HG03558 (cell line): ENCODE results near the gene RUNX3.

Experiments
- ATAC-seq: cut with Tn5 transposase; IDR thresholded peaks from one replicate; pipeline ENCODE4 v1.9.1; 2021; ENCODE audit warnings: moderate number of reproducible peaks; ENCODE audit not compliant: unreplicated experiment; ENCODE audit errors: extremely low read depth

Gene RUNX3

GRCh38 chr1:24870551-24871195 is 59.4 kb downstream of the RUNX3 start:
- ATAC-seq, result no peak

GRCh38 chr1:24868016-24868875 is 61.8 kb downstream of the RUNX3 start:
- no peak for ATAC-seq

DNA sequence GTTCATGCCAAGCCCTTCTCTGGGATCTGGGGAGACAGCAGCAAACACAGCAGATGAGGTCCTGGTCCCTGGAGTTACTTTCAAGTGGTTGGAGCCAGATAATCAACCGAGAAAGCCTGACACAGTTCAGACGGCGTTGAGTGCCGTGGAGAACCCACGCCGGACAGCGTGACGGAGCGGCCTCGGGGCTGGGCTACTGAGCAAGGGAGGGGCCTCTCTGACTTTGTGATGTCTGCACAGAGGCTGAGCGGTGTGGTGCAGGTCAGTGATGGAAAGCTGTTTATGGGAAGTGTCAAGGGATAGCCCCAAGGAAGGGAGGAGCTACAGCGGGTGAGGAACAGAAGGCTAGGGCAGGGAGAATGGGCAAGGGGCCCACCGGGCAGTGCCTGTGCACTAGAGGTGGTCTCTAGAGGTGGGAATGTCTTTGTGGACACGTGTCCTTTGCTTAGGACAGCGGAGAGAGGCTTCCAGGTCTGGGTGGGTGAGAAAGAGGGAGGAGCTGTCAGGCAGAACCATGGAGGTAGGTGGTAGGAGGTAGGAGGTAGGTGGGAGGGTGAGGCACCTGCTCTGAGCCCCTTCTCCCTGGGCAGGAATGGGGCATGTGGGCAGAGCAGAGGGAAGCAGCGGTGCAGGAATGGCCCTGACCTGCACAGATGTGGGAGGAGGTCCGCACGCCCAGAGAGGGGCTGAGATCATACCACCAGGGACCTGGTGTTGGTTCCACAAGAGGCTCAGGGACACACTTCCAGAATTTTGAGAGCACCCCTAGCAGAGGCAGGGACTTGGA is 62.8 kb downstream of the RUNX3 start:
- ATAC-seq, result no peak

GRCh38 chr1:24866211-24867083 is 63.6 kb downstream of the RUNX3 start:
- ATAC-seq, result no peak

GRCh38 chr1:24865587-24865986 is 64.5 kb downstream of the RUNX3 start:
- ATAC-seq, result no peak

GRCh38 chr1:24865168-24865567 is 64.9 kb downstream of the RUNX3 start:
- ATAC-seq, result no peak

GRCh38 chr1:24864370-24864777 is 65.7 kb downstream of the RUNX3 start:
- no peak for ATAC-seq

- no peak for ATAC-seq
Measured at GRCh38 chr1:24862775-24863483, 67.1 kb downstream of the RUNX3 start.

DNA sequence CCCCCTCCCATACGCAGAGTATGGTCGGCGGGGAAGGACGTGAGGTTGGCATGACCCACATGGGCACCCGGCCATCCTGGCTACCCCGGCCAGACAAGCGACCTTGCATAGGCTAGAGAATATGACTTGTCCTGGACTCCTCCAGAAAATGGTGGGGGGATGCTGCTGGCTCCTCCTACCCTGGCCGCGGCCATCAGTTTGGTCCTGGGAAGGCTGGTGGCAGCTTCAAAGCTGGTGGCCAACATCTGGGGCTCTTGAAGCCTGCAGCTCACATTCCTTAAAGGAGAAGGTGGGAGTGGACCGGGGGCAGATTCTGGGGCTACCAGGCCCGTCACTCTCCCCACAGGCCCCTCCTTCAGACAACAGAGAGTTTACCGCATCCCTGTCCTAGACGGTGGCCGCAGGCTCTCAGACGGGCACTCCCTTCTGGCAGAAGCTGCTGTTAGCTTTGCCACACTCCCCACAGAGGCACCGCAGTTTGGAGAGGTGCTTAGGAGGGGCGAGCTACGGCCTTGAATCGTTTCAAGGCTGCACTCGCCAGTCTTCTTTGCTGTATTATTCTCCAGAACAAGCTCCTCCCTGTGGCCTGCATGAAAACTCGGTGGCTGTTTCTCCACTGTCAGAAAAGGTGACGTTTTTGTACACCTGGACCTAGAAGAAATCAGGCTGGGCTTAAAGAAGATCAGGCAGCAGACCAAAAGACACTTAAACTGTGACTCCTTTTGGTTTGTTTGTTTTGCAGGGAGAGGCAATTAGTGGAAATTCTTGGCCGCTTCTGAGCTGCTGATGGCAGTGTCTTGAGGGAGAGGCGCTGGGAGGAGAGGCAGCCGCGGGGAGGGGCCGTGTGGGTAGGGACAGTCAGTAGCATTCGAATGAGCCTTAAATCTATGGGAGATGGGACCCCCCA is 68.0 kb downstream of the RUNX3 start:
- no peak for ATAC-seq

DNA sequence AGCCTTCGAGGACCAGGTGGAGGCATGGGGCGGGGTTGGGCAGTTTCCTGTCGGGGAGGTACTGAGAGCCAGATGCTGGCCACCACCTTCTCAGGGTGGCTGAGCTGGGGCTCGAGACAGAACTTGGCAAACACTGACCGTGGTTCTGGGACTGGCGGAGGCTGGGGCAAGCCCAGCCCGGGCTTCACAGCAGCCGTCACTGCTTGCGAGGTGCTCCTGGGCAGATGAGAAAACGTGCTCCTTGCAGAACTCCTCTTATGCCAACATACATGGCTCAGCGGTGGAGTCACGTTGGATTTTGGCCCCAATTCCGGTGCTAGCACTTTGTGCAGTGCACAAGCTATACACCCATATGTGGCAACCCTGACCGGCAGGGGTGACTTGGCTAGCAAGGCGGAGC is 69.2 kb downstream of the RUNX3 start:
- no peak for ATAC-seq

DNA sequence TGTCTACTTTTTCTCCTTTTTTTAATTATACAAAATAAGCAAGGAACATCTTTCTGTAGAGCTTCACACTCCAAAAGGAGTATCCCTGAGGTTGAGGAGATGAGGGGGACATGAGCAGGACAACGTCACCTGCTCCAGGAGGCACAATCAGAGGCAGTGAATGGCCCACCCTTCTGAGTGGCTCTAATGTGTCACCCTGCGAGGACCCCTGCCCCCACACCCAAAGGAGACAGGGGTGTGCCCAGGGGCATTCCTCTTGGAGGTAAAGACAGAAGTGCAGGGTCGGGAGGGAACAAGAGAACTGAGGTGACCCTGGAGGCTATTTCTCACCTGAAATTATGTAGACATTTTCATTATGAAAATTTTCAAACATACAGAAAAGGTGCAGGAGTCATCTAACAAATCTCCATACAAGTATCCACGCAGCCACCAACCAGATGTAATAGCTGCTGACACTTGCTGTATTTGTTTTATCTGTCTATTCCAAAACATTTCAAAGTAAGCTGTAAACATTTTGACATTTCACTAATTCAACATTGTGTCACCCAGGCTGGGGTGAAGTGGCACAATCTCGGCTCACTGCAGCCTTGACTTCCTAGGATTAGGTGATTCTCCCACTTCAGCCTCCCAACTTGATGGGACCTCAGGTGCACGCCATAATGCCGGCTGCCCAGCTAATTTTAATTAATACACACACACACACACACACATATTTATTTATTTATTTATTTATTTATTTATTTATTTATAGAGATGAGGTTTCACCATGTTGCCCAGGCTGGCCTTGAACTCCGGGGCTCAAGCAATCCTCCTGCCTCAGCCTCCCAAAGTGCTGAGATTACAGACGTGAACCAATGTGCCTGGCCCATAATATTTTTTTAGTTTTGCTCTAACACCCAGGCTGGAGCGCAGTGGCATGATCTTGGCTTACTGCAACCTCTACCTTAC is 70.7 kb downstream of the RUNX3 start:
- ATAC-seq, result no peak

DNA sequence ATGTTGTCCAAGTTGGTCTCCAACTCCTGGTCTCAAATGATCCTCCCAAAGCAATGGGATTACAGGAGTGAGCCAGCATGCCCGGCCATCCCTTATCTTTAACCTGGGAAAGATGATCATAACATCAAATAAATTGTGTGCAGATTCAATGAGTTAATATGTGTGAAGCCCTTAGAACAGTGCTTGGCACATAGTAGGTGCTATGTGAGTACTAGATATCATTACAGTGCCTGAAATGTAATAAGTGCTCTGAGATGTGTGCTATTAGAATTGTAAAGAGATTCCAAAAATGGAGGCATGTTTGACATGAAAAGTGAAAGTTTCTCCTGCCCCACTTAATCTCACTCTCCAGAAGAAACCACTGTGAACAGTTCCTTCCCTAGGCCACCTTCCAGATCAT is 71.8 kb downstream of the RUNX3 start:
- no peak for ATAC-seq

GRCh38 chr1:24857507-24858133 is 72.5 kb downstream of the RUNX3 start:
- ATAC-seq, result no peak

GRCh38 chr1:24856787-24857506 is 73.1 kb downstream of the RUNX3 start:
- no peak for ATAC-seq

DNA sequence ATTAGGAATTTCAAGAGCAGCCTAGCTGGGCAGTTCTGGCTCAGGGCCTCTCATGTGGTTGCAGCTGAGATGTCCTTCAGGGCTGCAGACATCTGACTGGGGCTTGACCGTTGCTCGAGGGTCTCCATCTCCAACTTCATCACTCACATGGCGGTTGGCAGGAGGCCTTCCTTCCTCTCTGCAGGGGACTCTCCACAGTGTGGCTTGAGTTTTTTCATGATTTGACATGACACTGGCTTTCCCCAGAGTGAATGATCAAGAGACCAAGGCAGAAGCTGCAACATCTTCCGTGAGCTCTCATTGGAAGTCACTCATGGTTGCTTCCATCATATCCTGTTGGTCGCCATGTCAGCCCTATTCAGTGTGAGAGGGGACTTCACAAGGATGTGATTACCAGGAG is 74.6 kb downstream of the RUNX3 start:
- no peak for ATAC-seq

- ATAC-seq, result no peak
Measured at GRCh38 chr1:24853649-24854048, 76.4 kb downstream of the RUNX3 start.
